Mesenchymal stem cell (in vitro differentiated cells and primary cell): ENCODE results near the gene AFF4.

Experiments used
- DNase-seq: peaks from one replicate; pipeline ENCODE4 v3.0.0-alpha.2; 2013
- H2AFZ ChIP-seq: one replicate; pipeline ENCODE4 v1.6.1; 2013; ENCODE audit warnings: low read depth, mild to moderate bottlenecking, control low read depth, inconsistent platforms, low read length, moderate library complexity
- H2AK5ac ChIP-seq: 2 replicates; pipeline ENCODE4 v1.6.1; 2013; ENCODE audit warnings: low read length, moderate library complexity, mild to moderate bottlenecking, inconsistent platforms; ENCODE audit not compliant: severe bottlenecking
- H2BK120ac ChIP-seq: one replicate; pipeline ENCODE4 v1.6.1; 2013; ENCODE audit warnings: low read depth, mild to moderate bottlenecking, inconsistent platforms, low read length, moderate library complexity
- H2BK12ac ChIP-seq, 2 experiments: one replicate each; pipeline ENCODE4 v1.6.1; 2013; ENCODE audit warnings: inconsistent platforms in 2 of 2, low read length in 2 of 2, mild to moderate bottlenecking in 2 of 2, moderate library complexity in 2 of 2, control low read depth in 1 of 2
- H2BK15ac ChIP-seq: one replicate; pipeline ENCODE4 v1.6.1; 2013; ENCODE audit warnings: mild to moderate bottlenecking, low read depth, inconsistent platforms; ENCODE audit not compliant: poor library complexity, severe bottlenecking
- H2BK5ac ChIP-seq: 2 replicates; pipeline ENCODE4 v1.6.1; 2013; ENCODE audit warnings: low read depth, mild to moderate bottlenecking, low read length, control low read depth, inconsistent platforms; ENCODE audit not compliant: poor library complexity, severe bottlenecking
- H3K14ac ChIP-seq, 2 experiments: one replicate each; pipeline ENCODE4 v1.6.1; 2013; ENCODE audit warnings: inconsistent platforms in 2 of 2, low read length in 2 of 2, control low read depth in 1 of 2, mild to moderate bottlenecking in 1 of 2, moderate library complexity in 1 of 2
- H3K18ac ChIP-seq, 2 experiments: one replicate each; pipeline ENCODE4 v1.6.1; 2013; ENCODE audit warnings: inconsistent platforms in 2 of 2, low read length in 2 of 2, control low read depth in 1 of 2, low read depth in 1 of 2, mild to moderate bottlenecking in 1 of 2
- H3K23ac ChIP-seq, 2 experiments: one replicate each; pipeline ENCODE4 v1.6.1; 2013; ENCODE audit warnings: inconsistent platforms in 2 of 2, low read length in 2 of 2, mild to moderate bottlenecking in 2 of 2, moderate library complexity in 2 of 2, control low read depth in 1 of 2
- H3K27ac ChIP-seq: 2 replicates; pipeline ENCODE4 v1.5.1; 2013; ENCODE audit warnings: mild to moderate bottlenecking, moderate library complexity, low read length, control low read depth, inconsistent platforms; ENCODE audit not compliant: poor library complexity, severe bottlenecking
- H3K27me3 ChIP-seq, 2 experiments: 2 replicates each; pipeline versions ENCODE4 v1.6.1 to v1.7.0; 2013; ENCODE audit warnings: low read length in 2 of 2, mild to moderate bottlenecking in 2 of 2, moderate library complexity in 2 of 2, control low read depth in 1 of 2, inconsistent platforms in 1 of 2; ENCODE audit not compliant: control insufficient read depth in 1 of 2, insufficient read depth in 1 of 2
- H3K36me3 ChIP-seq, 2 experiments: 2 replicates each; pipeline versions ENCODE4 v1.6.1 to v1.7.0; 2013; ENCODE audit warnings: low read length in 2 of 2, control low read depth in 1 of 2, inconsistent platforms in 1 of 2, low read depth in 1 of 2, mild to moderate bottlenecking in 1 of 2; ENCODE audit not compliant: insufficient read depth in 2 of 2, control insufficient read depth in 1 of 2
- H3K4ac ChIP-seq, 2 experiments: one replicate each; pipeline ENCODE4 v1.6.1; 2013; ENCODE audit warnings: inconsistent platforms in 2 of 2, low read length in 2 of 2, mild to moderate bottlenecking in 2 of 2, moderate library complexity in 2 of 2, control low read depth in 1 of 2, low read depth in 1 of 2
- H3K4me1 ChIP-seq: 2 replicates; pipeline ENCODE4 v1.6.1; 2013; ENCODE audit warnings: low read depth, low read length, control low read depth; ENCODE audit not compliant: control insufficient read depth, insufficient read depth
- H3K4me2 ChIP-seq: 2 replicates; pipeline ENCODE4 v1.6.1; 2013; ENCODE audit warnings: low read length, mild to moderate bottlenecking, inconsistent platforms; ENCODE audit not compliant: poor library complexity, severe bottlenecking
- H3K4me3 ChIP-seq, 2 experiments: 2 replicates each; pipeline versions ENCODE4 v1.5.1 to v1.7.0; 2013; ENCODE audit warnings: low read length in 2 of 2, mild to moderate bottlenecking in 2 of 2, control low read depth in 1 of 2, low read depth in 1 of 2; ENCODE audit not compliant: insufficient read depth in 1 of 2
- H3K79me1 ChIP-seq: replicated peaks from 2 replicates; pipeline ENCODE4 v1.6.1; 2013; ENCODE audit warnings: mild to moderate bottlenecking, control low read depth, low read length, inconsistent platforms; ENCODE audit not compliant: poor library complexity, severe bottlenecking
- H3K9ac ChIP-seq: 2 replicates; pipeline ENCODE4 v1.7.0; 2013; ENCODE audit warnings: mild to moderate bottlenecking, low read length, moderate library complexity
- H3K9me3 ChIP-seq: 2 replicates; pipeline ENCODE4 v1.7.0; 2013; ENCODE audit warnings: mild to moderate bottlenecking, low read length; ENCODE audit not compliant: control insufficient read depth
- H4K8ac ChIP-seq: one replicate; pipeline ENCODE4 v1.6.1; 2013; ENCODE audit warnings: inconsistent platforms, mild to moderate bottlenecking, low read length, moderate library complexity
- H4K91ac ChIP-seq: one replicate; pipeline ENCODE4 v1.6.1; 2013; ENCODE audit warnings: mild to moderate bottlenecking, low read length, inconsistent platforms
- WGBS: methylation state at CpG from one replicate; pipeline ENCODE4 v1.1.7; 2013; ENCODE audit warnings: mixed read lengths; 5-methylcytosine and 5-hydroxymethylcytosine counted together

AFF4 gene

GRCh38 chr5:132886064-132886823 is 77.2 kb downstream of the AFF4 start:
- no peaks in the 10 kb centered on the region for H3K4me1 ChIP-seq
- H2AK5ac ChIP-seq, result no peak overlapping the region
- no peak overlapping the region for H2BK15ac ChIP-seq
- H4K91ac ChIP-seq, result no peak overlapping the region
- WGBS, result 96% methylated on average over 11 of the region's 11 CpGs
- no peak overlapping the region for H3K14ac ChIP-seq
- no peak overlapping the region for H3K4me2 ChIP-seq
- H2BK12ac ChIP-seq, result no peak overlapping the region
- H3K9me3 ChIP-seq, result no peaks in the 10 kb centered on the region
- no peak overlapping the region for H3K18ac ChIP-seq
- no peak overlapping the region for H3K23ac ChIP-seq
- no peak overlapping the region for H2AFZ ChIP-seq
- H3K4ac ChIP-seq, result no peak overlapping the region
- no peak overlapping the region for H4K8ac ChIP-seq
- peaks cover 23 to 95% of the 10 kb centered on the region in 2 experiments for H3K36me3 ChIP-seq
- no peak overlapping the region for H3K4me3 ChIP-seq
- no peak overlapping the region for H2BK5ac ChIP-seq
- H2BK120ac ChIP-seq, result no peak overlapping the region
- DNase-seq, result no peak
- no peaks in the 10 kb centered on the region for H3K27me3 ChIP-seq
- no peak overlapping the region for H3K27ac ChIP-seq
- H3K79me1 ChIP-seq, result peaks cover 3% of the 10 kb centered on the region
- no peak overlapping the region for H3K9ac ChIP-seq

- Histone ChIP-seq H3K4ac (no peak overlapping the region), H2AK5ac (no peak overlapping the region), H2AFZ (no peak overlapping the region), H4K91ac (no peak overlapping the region), H4K8ac (no peak overlapping the region), H3K27me3 (no peaks in the 10 kb centered on the region), H3K14ac (no peak overlapping the region), H3K9ac (peak overlapping the region; percentile 16), H3K79me1 (peaks cover 8% of the 10 kb centered on the region), H2BK5ac (no peak overlapping the region), H3K4me3 (no peak overlapping the region), H3K23ac (no peak overlapping the region), H3K27ac (no peak overlapping the region), H3K9me3 (no peaks in the 10 kb centered on the region), H3K18ac (no peak overlapping the region), H2BK15ac (no peak overlapping the region), H3K36me3 (peaks cover 25 to 97% of the 10 kb centered on the region in 2 experiments), H3K4me2 (no peak overlapping the region), H2BK12ac (no peak overlapping the region), H3K4me1 (no peaks in the 10 kb centered on the region), H2BK120ac (no peak overlapping the region)
- no peak for DNase-seq
- whole genome bisulfite sequencing, result 95% methylated on average over 1 of the region's 2 CpGs
Observed at GRCh38 chr5:132884548-132884947, 78.9 kb downstream of the AFF4 start.

GRCh38 chr5:132883261-132883834 is 80.1 kb downstream of the AFF4 start:
- H4K8ac ChIP-seq, result no peak overlapping the region
- 38% methylated on average over 2 of the region's 2 CpGs for WGBS
- peaks cover 10% of the 10 kb centered on the region for H3K79me1 ChIP-seq
- no peak overlapping the region for H3K9ac ChIP-seq
- H3K4me3 ChIP-seq, result no peak overlapping the region
- no peak overlapping the region for H2BK120ac ChIP-seq
- H3K36me3 ChIP-seq, result peaks cover 23 to 97% of the 10 kb centered on the region in 2 experiments
- H3K27me3 ChIP-seq, result no peaks in the 10 kb centered on the region
- no peak overlapping the region for H3K4me2 ChIP-seq
- H2AFZ ChIP-seq, result no peak overlapping the region
- H3K18ac ChIP-seq, result no peak overlapping the region
- no peak overlapping the region for H3K23ac ChIP-seq
- H2BK15ac ChIP-seq, result no peak overlapping the region
- H2AK5ac ChIP-seq, result no peak overlapping the region
- no peaks in the 10 kb centered on the region for H3K9me3 ChIP-seq
- DNase-seq, result peak; percentile 82
- H4K91ac ChIP-seq, result no peak overlapping the region
- H2BK12ac ChIP-seq, result no peak overlapping the region
- no peak overlapping the region for H2BK5ac ChIP-seq
- no peaks in the 10 kb centered on the region for H3K4me1 ChIP-seq
- no peak overlapping the region for H3K14ac ChIP-seq
- H3K4ac ChIP-seq, result no peak overlapping the region
- no peak overlapping the region for H3K27ac ChIP-seq

- no peak overlapping the region for H3K9ac ChIP-seq
- H3K79me1 ChIP-seq, result peaks cover 16% of the 10 kb centered on the region
- H3K18ac ChIP-seq, result no peak overlapping the region
- H3K36me3 ChIP-seq, result peaks cover 27 to 99% of the 10 kb centered on the region in 2 experiments
- no peak overlapping the region for H3K4me2 ChIP-seq
- H3K4me1 ChIP-seq, result peaks cover 9% of the 10 kb centered on the region
- no peak overlapping the region for H2AK5ac ChIP-seq
- H2BK12ac ChIP-seq, result no peak overlapping the region
- no peak overlapping the region for H2AFZ ChIP-seq
- no peak overlapping the region for H3K4ac ChIP-seq
- H2BK120ac ChIP-seq, result no peak overlapping the region
- 80% methylated on average over 2 of the region's 3 CpGs for WGBS
- no peak overlapping the region for H2BK15ac ChIP-seq
- H3K14ac ChIP-seq, result no peak overlapping the region
- no peak overlapping the region for H2BK5ac ChIP-seq
- no peaks in the 10 kb centered on the region for H3K9me3 ChIP-seq
- no peak overlapping the region for H3K23ac ChIP-seq
- H3K27ac ChIP-seq, result no peak overlapping the region
- H3K4me3 ChIP-seq, result no peak overlapping the region
- H4K91ac ChIP-seq, result peak overlapping the region; percentile 68
- DNase-seq, result peak; percentile 66
- no peaks in the 10 kb centered on the region for H3K27me3 ChIP-seq
- H4K8ac ChIP-seq, result peak overlapping the region; percentile 23
Observed at GRCh38 chr5:132877938-132878337, 85.5 kb downstream of the AFF4 start.
